HepG2 (cell line): Measurements from ENCODE around the gene SULT2B1.

Source experiments
- CERS6 ChIP-seq: sonication (generic); formaldehyde crosslinking; IDR thresholded peaks from 2 replicates; pipeline ENCODE4 v1.5.0; 2020; ENCODE audit warnings: missing genetic modification reagents
- CREB1 ChIP-seq, 2 experiments: fragments of 450-650 bp in 1 of 2; IDR thresholded peaks; 2 replicates each; pipeline ENCODE4 v1.6.1; 2016 to 2017; ENCODE audit warnings: control low read depth in 1 of 2, mild to moderate bottlenecking in 1 of 2, missing compliant biosample characterization in 1 of 2, missing genetic modification characterization in 1 of 2
- CTCF ChIP-seq: sonication (generic); formaldehyde crosslinking; IDR thresholded peaks from 2 replicates; pipeline ENCODE4 v1.5.0; 2020; ENCODE audit warnings: mild to moderate bottlenecking, missing genetic modification reagents, moderate library complexity
- EZH2 ChIP-seq: conservative IDR thresholded peaks from 2 replicates; pipeline ENCODE4 v1.6.1; 2012; ENCODE audit warnings: mild to moderate bottlenecking, low read depth, low read length, moderate library complexity
- KDM5A ChIP-seq: fragments of 200-600 bp; sonication (generic); IDR thresholded peaks from 2 replicates; pipeline ENCODE4 v1.7.0; 2018; ENCODE audit warnings: antibody characterized with exemption, mild to moderate bottlenecking, low read length, borderline replicate concordance
- SALL1 ChIP-seq: sonication (generic); formaldehyde crosslinking; IDR thresholded peaks from 2 replicates; pipeline ENCODE4 v1.8.0; 2022; ENCODE audit warnings: mild to moderate bottlenecking, missing genetic modification reagents
- SMARCC2 ChIP-seq: fragments of 450-650 bp; IDR thresholded peaks from 2 replicates; pipeline ENCODE4 v1.6.1; 2017; ENCODE audit warnings: antibody characterized with exemption, mild to moderate bottlenecking
- ZNF318 ChIP-seq: sonication (generic); formaldehyde crosslinking; IDR thresholded peaks from 2 replicates; pipeline ENCODE4 v1.4.0; 2020; ENCODE audit warnings: mild to moderate bottlenecking, missing genetic modification reagents

- TF ChIP-seq CREB1 (IDR thresholded peaks at IDR 0.05) (no peak), CREB1 (CRISPR knock-in tag; IDR thresholded peaks at IDR 0.05) (no peak), KDM5A (no peak), ZNF318 (CRISPR knock-in tag) (no peak), SALL1 (CRISPR knock-in tag) (no peak), EZH2 (no peak), SMARCC2 (no peak), CTCF (CRISPR knock-in tag) (no peak), CERS6 (CRISPR knock-in tag) (no peak)
Measured at GRCh38 chr19:48616491-48617056, 64.6 kb downstream of the SULT2B1 start.
